ENCODE results near the gene SCART1.
"Not testable (repeated sequence)": the region's sequence is repeated elsewhere in the genome, so short reads cannot be mapped to it uniquely, and the experiment has no call there.

Gene SCART1

GRCh38 chr10:133438711-133439273 lies 15.0 kb upstream of the SCART1 start:
- DNase-seq: no peak

GRCh38 chr10:133439517-133440461 lies 14.0 kb upstream of the SCART1 start:
- DNase-seq: no peak

GRCh38 chr10:133440633-133441285 lies 13.0 kb upstream of the SCART1 start:
- no peak for DNase-seq

- not testable (repeated sequence) for DNase-seq
These were observed 12.4 kb upstream of the SCART1 start for GRCh38 chr10:133441356-133441755.

GRCh38 chr10:133441780-133442179 lies 12.0 kb upstream of the SCART1 start:
- no peak for DNase-seq

- DNase-seq: peak; percentile 37
These were observed 11.4 kb upstream of the SCART1 start for GRCh38 chr10:133442191-133442966.

GRCh38 chr10:133442967-133443924 lies 10.5 kb upstream of the SCART1 start:
- DNase-seq: no peak

- no peak for DNase-seq
These were observed 9.1 kb upstream of the SCART1 start for GRCh38 chr10:133444342-133445267.

- no peak for DNase-seq
These were observed 8.4 kb upstream of the SCART1 start for GRCh38 chr10:133445268-133445732.

GRCh38 chr10:133445751-133446708 lies 7.7 kb upstream of the SCART1 start:
- DNase-seq: no peak

GRCh38 chr10:133446979-133447378 lies 6.8 kb upstream of the SCART1 start:
- no peak for DNase-seq

- DNase-seq: no peak
These were observed 5.6 kb upstream of the SCART1 start for GRCh38 chr10:133448120-133448519.

- DNase-seq: no peak
These were observed 2.4 kb upstream of the SCART1 start for GRCh38 chr10:133451346-133451745.

- no peak for DNase-seq
These were observed 1.3 kb upstream of the SCART1 start for GRCh38 chr10:133452453-133452852.

GRCh38 chr10:133454204-133454893 lies 604 bp downstream of the SCART1 start:
- DNase-seq: no peak

- DNase-seq: no peak
These were observed 1.5 kb downstream of the SCART1 start for GRCh38 chr10:133455196-133455595.

GRCh38 chr10:133455611-133456031 lies 1.9 kb downstream of the SCART1 start:
- no peak for DNase-seq

All from activated gamma-delta T cell treated with Interleukin-2 at 50 U/mL for 16 hours (primary cell).